Fibroblast of villous mesenchyme (primary cell): ENCODE measurements around the gene FLVCR2. TPM values are rescaled to one million over a fixed set of nuclear protein-coding genes. Genes with fewer than 3 reads are reported as not detected.

Source experiments
- DNase-seq: peaks from one replicate; pipeline ENCODE4 v3.0.0-alpha.2; 2010; ENCODE audit warnings: low read depth
- H3K4me3 ChIP-seq: 2 replicates; pipeline ENCODE4 v1.5.1; 2011; ENCODE audit warnings: low read depth, mild to moderate bottlenecking, low read length
- CTCF ChIP-seq: IDR thresholded peaks from 2 replicates; pipeline ENCODE4 v1.5.1; 2012; ENCODE audit warnings: low read depth, mild to moderate bottlenecking, low read length; ENCODE audit not compliant: insufficient read depth
- total RNA-seq: library from RNA; depleted of rRNA; stranded (reverse); fragments of >200 nt; gene quantifications from 2 replicates; pipeline ENCODE4 v1.2.3, GENCODE V29; 2012

FLVCR2 gene
- total RNA-seq, 1 donor, result 0.43 TPM

- no peak overlapping the region for H3K4me3 ChIP-seq
- DNase-seq, result peak; percentile 33
- TF ChIP-seq CTCF, result no peak
These were observed 32.4 kb downstream of the FLVCR2 start for GRCh38 chr14:75610834-75611233.

- no peak for TF ChIP-seq CTCF
- no peak for DNase-seq
These were observed 33.7 kb downstream of the FLVCR2 start for GRCh38 chr14:75612157-75612556.

GRCh38 chr14:75614179-75614578 is 35.8 kb downstream of the FLVCR2 start:
- DNase-seq, result no peak
- no peak for TF ChIP-seq CTCF
- no peak overlapping the region for H3K4me3 ChIP-seq

More at GRCh38 chr14:75612157-75612556, 33.7 kb downstream of the FLVCR2 start:
- no peak overlapping the region for H3K4me3 ChIP-seq

- no peak for DNase-seq
- H3K4me3 ChIP-seq, result no peak overlapping the region
- TF ChIP-seq CTCF, result no peak
These were observed 36.8 kb downstream of the FLVCR2 start for GRCh38 chr14:75615200-75615599.

GRCh38 chr14:75619548-75619947 is 41.1 kb downstream of the FLVCR2 start:
- H3K4me3 ChIP-seq, result no peak overlapping the region
- no peak for TF ChIP-seq CTCF
- no peak for DNase-seq

GRCh38 chr14:75625034-75625433 is 46.6 kb downstream of the FLVCR2 start:
- no peak for TF ChIP-seq CTCF
- DNase-seq, result no peak
- H3K4me3 ChIP-seq, result no peak overlapping the region

GRCh38 chr14:75626396-75626795 is 48.0 kb downstream of the FLVCR2 start:
- no peak overlapping the region for H3K4me3 ChIP-seq
- no peak for TF ChIP-seq CTCF
- DNase-seq, result no peak
